GM23338 (cell line): ENCODE results near the gene EML3. TPM values are rescaled to one million over a fixed set of nuclear protein-coding genes. Genes with fewer than 3 reads are reported as not detected.

Experiments used
- ATAC-seq: fragments of 200-7000 bp; cut with Tn5 transposase; 3 replicates; pipeline ENCODE4 v1.9.1; 2020
- DNase-seq: peaks from one replicate; pipeline ENCODE4 v3.0.0-alpha.2; 2015; ENCODE audit warnings: low spot score
- H2AFZ ChIP-seq: fragments of 200-600 bp; sonication (generic); 2 replicates; pipeline ENCODE4 v1.8.0; 2016; ENCODE audit warnings: antibody characterized with exemption, mild to moderate bottlenecking, moderate library complexity
- H3F3A ChIP-seq: fragments of 200-600 bp; sonication (generic); replicated peaks from 2 replicates; pipeline ENCODE4 v1.8.0; 2017; ENCODE audit warnings: antibody characterized with exemption, mixed run types, low read depth
- H3K27ac ChIP-seq: fragments of 200-600 bp; sonication (generic); 2 replicates; pipeline ENCODE4 v1.6.1; 2016; ENCODE audit warnings: low read depth
- H3K27me3 ChIP-seq: fragments of 200-600 bp; sonication (generic); 2 replicates; pipeline ENCODE4 v1.8.0; 2016; ENCODE audit warnings: mild to moderate bottlenecking, mixed run types, moderate library complexity; ENCODE audit not compliant: insufficient read depth
- H3K36me3 ChIP-seq: fragments of 200-600 bp; sonication (generic); 2 replicates; pipeline ENCODE4 v1.8.0; 2016; ENCODE audit warnings: mild to moderate bottlenecking; ENCODE audit not compliant: insufficient read depth
- H3K4me1 ChIP-seq: fragments of 200-600 bp; sonication (generic); 2 replicates; pipeline ENCODE4 v1.8.0; 2016; ENCODE audit warnings: mild to moderate bottlenecking, moderate library complexity; ENCODE audit not compliant: insufficient read depth
- H3K4me2 ChIP-seq: fragments of 200-600 bp; sonication (generic); 2 replicates; pipeline ENCODE4 v1.7.1; 2017; ENCODE audit warnings: mixed run types
- H3K4me3 ChIP-seq: fragments of 200-600 bp; sonication (generic); 2 replicates; pipeline ENCODE4 v1.6.1; 2016; ENCODE audit warnings: mixed run types
- H3K79me2 ChIP-seq: fragments of 200-600 bp; sonication (generic); replicated peaks from 2 replicates; pipeline ENCODE4 v1.8.0; 2017; ENCODE audit warnings: mild to moderate bottlenecking; ENCODE audit not compliant: insufficient read depth
- H3K9me2 ChIP-seq: fragments of 200-600 bp; sonication (generic); 2 replicates; pipeline ENCODE4 v1.8.0; 2017; ENCODE audit not compliant: insufficient read depth
- H4K20me1 ChIP-seq: fragments of 200-600 bp; sonication (generic); replicated peaks from 2 replicates; pipeline ENCODE4 v1.8.0; 2017; ENCODE audit warnings: mild to moderate bottlenecking; ENCODE audit not compliant: insufficient read depth
- H3K27ac Mint-ChIP-seq: 2 replicates; pipeline ENCODE4 v1.8.0; 2020; ENCODE audit warnings: inconsistent platforms, mild to moderate bottlenecking, moderate library complexity, mixed read lengths
- H3K27me3 Mint-ChIP-seq: 3 replicates; pipeline ENCODE4 v1.8.0; 2022; ENCODE audit warnings: low read depth, mild to moderate bottlenecking, moderate library complexity, mixed read lengths, inconsistent platforms; ENCODE audit not compliant: insufficient read depth, poor library complexity
- H3K36me3 Mint-ChIP-seq: 3 replicates; pipeline ENCODE4 v1.8.0; 2021; ENCODE audit warnings: low read depth, mild to moderate bottlenecking, inconsistent platforms, moderate library complexity, mixed read lengths
- H3K4me1 Mint-ChIP-seq: 3 replicates; pipeline ENCODE4 v1.8.0; 2020; ENCODE audit warnings: mild to moderate bottlenecking, inconsistent platforms, mixed read lengths
- H3K4me3 Mint-ChIP-seq: 3 replicates; pipeline ENCODE4 v1.8.0; 2021; ENCODE audit warnings: moderate library complexity, mild to moderate bottlenecking, inconsistent platforms, mixed read lengths
- H3K9me3 Mint-ChIP-seq: 3 replicates; pipeline ENCODE4 v1.8.0; 2020; ENCODE audit warnings: moderate library complexity, mild to moderate bottlenecking, inconsistent platforms, mixed read lengths
- CREB1 ChIP-seq: fragments of 250-450 bp; sonication (Bioruptor Pico); IDR thresholded peaks from 2 replicates; pipeline ENCODE4 v1.5.0; 2020; ENCODE audit warnings: low read depth, mild to moderate bottlenecking, moderate library complexity
- CTCF ChIP-seq, 2 experiments: fragments of 200-600 bp in 1 of 2; sonication (generic) in 1 of 2; conservative IDR thresholded peaks; 2 replicates each; pipeline versions ENCODE4 v1.5.1 to v1.6.1; 2016 to 2017; ENCODE audit warnings: antibody characterized with exemption in 2 of 2, low read depth in 2 of 2, mild to moderate bottlenecking in 2 of 2, moderate library complexity in 1 of 2
- ETS1 ChIP-seq: IDR thresholded peaks from 2 replicates; pipeline ENCODE4 v1.6.1; 2016; ENCODE audit warnings: antibody characterized with exemption
- EZH2 ChIP-seq: fragments of 200-600 bp; sonication (generic); IDR thresholded peaks from one replicate; pipeline ENCODE4 v1.8.0; 2017; ENCODE audit warnings: antibody characterized with exemption, mild to moderate bottlenecking, low read depth; ENCODE audit not compliant: unreplicated experiment
- EZH2phosphoT487 ChIP-seq: fragments of 200-600 bp; sonication (generic); IDR thresholded peaks from one replicate; pipeline ENCODE4 v1.8.1; 2018; ENCODE audit warnings: antibody characterized with exemption; ENCODE audit not compliant: unreplicated experiment
- JUNB ChIP-seq: IDR thresholded peaks from one replicate; pipeline ENCODE4 v1.6.1; 2016; ENCODE audit warnings: antibody characterized with exemption; ENCODE audit not compliant: unreplicated experiment
- NANOG ChIP-seq: IDR thresholded peaks from 2 replicates; pipeline ENCODE4 v1.6.1; 2016; ENCODE audit warnings: antibody characterized with exemption, borderline replicate concordance
- POLR2AphosphoS5 ChIP-seq: IDR thresholded peaks from 2 replicates; pipeline ENCODE4 v1.6.1; 2016; ENCODE audit warnings: antibody characterized with exemption, low read depth
- STAT1 ChIP-seq: IDR thresholded peaks from one replicate; pipeline ENCODE4 v1.6.1; 2016; ENCODE audit warnings: antibody characterized with exemption; ENCODE audit not compliant: unreplicated experiment
- ZNF114 ChIP-seq: fragments of 250-450 bp; sonication (Bioruptor Pico); IDR thresholded peaks from 2 replicates; pipeline ENCODE4 v1.5.0; 2020; ENCODE audit warnings: mild to moderate bottlenecking, moderate library complexity
- ZNF331 ChIP-seq: fragments of 250-450 bp; sonication (Bioruptor Pico); IDR thresholded peaks from 2 replicates; pipeline ENCODE4 v1.5.0; 2020; ENCODE audit warnings: low read depth, mild to moderate bottlenecking, moderate library complexity
- polyA plus RNA-seq: library from polyadenylated mRNA; unstranded; fragments of >200 nt; fragmentation: Nextera tagmentation; extraction: Ambion mirVana; gene quantifications from 2 replicates; pipeline ENCODE4 v1.2.1, GENCODE V29; 2016
- total RNA-seq: library from RNA; depleted of rRNA; stranded (reverse); fragments of >200 nt; shearing (Covaris generic); gene quantifications from 2 replicates; pipeline ENCODE4 v1.2.3, GENCODE V29; 2014
- TF ChIP-seq, protein P1 (sequence below): IDR thresholded peaks from one replicate; pipeline ENCODE4 v1.6.1; 2018; ENCODE audit warnings: antibody characterized with exemption; ENCODE audit not compliant: unreplicated experiment

EML3 gene
- total and polyA plus RNA-seq, 2 experiments from 2014 or later, result 15.4 to 17.1 TPM

DNA sequence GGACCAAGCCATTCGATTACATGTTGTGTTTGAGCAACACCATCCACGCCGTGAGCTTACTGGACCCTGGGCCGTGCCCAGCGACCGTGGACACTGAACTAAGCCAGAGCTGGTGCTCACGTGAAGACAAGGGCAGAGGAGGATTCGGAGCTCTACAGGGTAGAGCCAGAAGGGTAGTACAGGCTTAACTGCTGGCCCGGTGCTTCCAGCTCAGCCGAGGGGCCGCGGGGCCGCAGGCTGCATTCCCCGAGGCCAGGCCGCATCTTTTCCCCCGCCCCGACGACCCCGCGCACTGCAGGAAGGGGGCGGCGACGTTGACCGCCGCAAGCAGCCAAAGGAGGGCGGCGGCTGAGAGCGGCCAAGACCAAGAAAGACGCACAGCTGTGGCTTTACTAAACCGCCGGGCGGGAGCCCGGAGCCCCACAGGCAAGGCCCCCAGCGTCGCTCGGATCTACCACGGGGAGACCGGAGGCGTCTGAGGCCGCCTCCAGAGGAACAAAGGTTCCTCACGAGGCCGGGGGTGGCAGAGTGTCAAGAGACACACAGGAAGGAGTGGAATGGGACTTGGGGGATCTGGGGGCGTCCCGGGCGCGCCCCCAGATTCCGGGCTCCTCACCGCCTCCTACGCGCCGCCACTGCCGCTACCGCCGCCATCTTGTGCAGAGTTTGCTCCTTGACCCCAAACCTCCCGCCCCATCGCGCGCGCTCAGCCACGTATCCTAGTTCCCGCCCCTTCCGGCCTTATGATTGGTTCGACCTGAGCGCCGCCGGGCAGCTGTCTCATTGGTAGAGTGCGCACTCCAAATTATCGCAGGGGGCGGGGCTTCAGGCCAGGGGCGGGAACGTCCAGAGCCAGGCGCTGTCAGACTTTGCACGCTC is 33.6 kb upstream of the EML3 start, which contains the start of gene GANAB:
TSS of gene GANAB (minus strand) at position 668 of the 879 bp plus-strand sequence. CDS start at position 654, 14 bp downstream.
- Histone ChIP-seq H3K9me2 (no peaks in the 10 kb centered on the region), H3K4me2 (peak within 1 kb of the TSS; percentile 100), H3K4me3 (peak within 1 kb of the TSS; percentile 100), H3F3A (0 out of 2 replicates have a peak, but pooled peaks cover 16% of the 10 kb centered on the region), H3K79me2 (peaks cover 48% of the 10 kb centered on the region), H2AFZ (no peak within 1 kb of the TSS), H3K27me3 (no peaks in the 10 kb centered on the region), H4K20me1 (peaks cover 19% of the 10 kb centered on the region), H3K36me3 (peaks cover 10% of the 10 kb centered on the region; the same call in 1 of the 2 replicates), H3K4me1 (no peaks in the 10 kb centered on the region; the same call in 1 of the 2 replicates), H3K27ac (peak within 1 kb of the TSS; percentile 96)
- Mint-ChIP-seq H3K9me3 (peaks cover 2% of the 10 kb centered on the region; the same call in 1 of the 3 replicates), H3K4me3 (peak within 1 kb of the TSS; percentile 99), H3K36me3 (peaks cover 39% of the 10 kb centered on the region), H3K27ac (peak within 1 kb of the TSS; percentile 98), H3K27me3 (peaks cover 10% of the 10 kb centered on the region), H3K4me1 (peaks cover 12% of the 10 kb centered on the region)
- ATAC-seq (peak; percentile 97), DNase-seq (peak; percentile 100)
- TF ChIP-seq POLR2AphosphoS5 (peak; percentile 90), CREB1 (CRISPR knock-in tag) (peak; percentile 83), EZH2 (no peak)

DNA sequence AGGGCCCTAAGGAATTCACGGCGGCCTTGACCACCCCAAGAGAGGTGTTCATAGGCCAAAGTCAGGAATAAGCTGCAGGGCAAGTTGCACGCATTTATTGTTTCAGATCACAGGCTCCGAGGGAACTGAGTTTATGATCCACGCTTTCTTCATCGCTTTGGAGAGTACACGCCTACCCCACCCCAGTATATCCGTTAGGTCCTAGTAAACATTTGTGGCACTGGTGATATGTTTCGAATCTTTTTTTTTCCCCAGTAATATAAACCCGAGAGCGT is 33.0 kb upstream of the EML3 start:
- 0 out of 2 replicates have a peak, but pooled peaks cover 16% of the 10 kb centered on the region for H3F3A ChIP-seq
- Mint-ChIP-seq H3K4me3 (peak overlapping the region; percentile 99), H3K27me3 (peaks cover 11% of the 10 kb centered on the region), H3K4me1 (peaks cover 12% of the 10 kb centered on the region), H3K27ac (peak overlapping the region; percentile 98), H3K9me3 (peaks cover 2% of the 10 kb centered on the region; the same call in 1 of the 3 replicates), H3K36me3 (peaks cover 39% of the 10 kb centered on the region)
- H2AFZ ChIP-seq, result no peak overlapping the region
- H3K4me3 ChIP-seq, result peak overlapping the region; percentile 100
- H3K27me3 ChIP-seq, result no peaks in the 10 kb centered on the region
- peak overlapping the region; percentile 100 for H3K4me2 ChIP-seq
- no peaks in the 10 kb centered on the region; the same call in 1 of the 2 replicates for H3K4me1 ChIP-seq
- ATAC-seq (no peak), DNase-seq (no peak)
- H3K27ac ChIP-seq, result peak overlapping the region; percentile 96
- H3K36me3 ChIP-seq, result peaks cover 10% of the 10 kb centered on the region; the same call in 1 of the 2 replicates
- no peaks in the 10 kb centered on the region for H3K9me2 ChIP-seq
- H3K79me2 ChIP-seq, result peaks cover 46% of the 10 kb centered on the region
- peaks cover 23% of the 10 kb centered on the region for H4K20me1 ChIP-seq
- TF ChIP-seq ZNF114 (CRISPR knock-in tag) (no peak), ZNF331 (CRISPR knock-in tag) (no peak), NANOG (no peak), STAT1 (no peak), JUNB (no peak), CREB1 (CRISPR knock-in tag) (no peak), POLR2AphosphoS5 (no peak), CTCF (conservative IDR thresholded peaks at IDR 0.05; ENCODE audit: low read depth in 2 of 2) (no peak), EZH2phosphoT487 (no peak), EZH2 (no peak), ETS1 (no peak)
- TF ChIP-seq, protein P1, sequence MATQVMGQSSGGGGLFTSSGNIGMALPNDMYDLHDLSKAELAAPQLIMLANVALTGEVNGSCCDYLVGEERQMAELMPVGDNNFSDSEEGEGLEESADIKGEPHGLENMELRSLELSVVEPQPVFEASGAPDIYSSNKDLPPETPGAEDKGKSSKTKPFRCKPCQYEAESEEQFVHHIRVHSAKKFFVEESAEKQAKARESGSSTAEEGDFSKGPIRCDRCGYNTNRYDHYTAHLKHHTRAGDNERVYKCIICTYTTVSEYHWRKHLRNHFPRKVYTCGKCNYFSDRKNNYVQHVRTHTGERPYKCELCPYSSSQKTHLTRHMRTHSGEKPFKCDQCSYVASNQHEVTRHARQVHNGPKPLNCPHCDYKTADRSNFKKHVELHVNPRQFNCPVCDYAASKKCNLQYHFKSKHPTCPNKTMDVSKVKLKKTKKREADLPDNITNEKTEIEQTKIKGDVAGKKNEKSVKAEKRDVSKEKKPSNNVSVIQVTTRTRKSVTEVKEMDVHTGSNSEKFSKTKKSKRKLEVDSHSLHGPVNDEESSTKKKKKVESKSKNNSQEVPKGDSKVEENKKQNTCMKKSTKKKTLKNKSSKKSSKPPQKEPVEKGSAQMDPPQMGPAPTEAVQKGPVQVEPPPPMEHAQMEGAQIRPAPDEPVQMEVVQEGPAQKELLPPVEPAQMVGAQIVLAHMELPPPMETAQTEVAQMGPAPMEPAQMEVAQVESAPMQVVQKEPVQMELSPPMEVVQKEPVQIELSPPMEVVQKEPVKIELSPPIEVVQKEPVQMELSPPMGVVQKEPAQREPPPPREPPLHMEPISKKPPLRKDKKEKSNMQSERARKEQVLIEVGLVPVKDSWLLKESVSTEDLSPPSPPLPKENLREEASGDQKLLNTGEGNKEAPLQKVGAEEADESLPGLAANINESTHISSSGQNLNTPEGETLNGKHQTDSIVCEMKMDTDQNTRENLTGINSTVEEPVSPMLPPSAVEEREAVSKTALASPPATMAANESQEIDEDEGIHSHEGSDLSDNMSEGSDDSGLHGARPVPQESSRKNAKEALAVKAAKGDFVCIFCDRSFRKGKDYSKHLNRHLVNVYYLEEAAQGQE, result no peak
